IMR-90 (cell line): Measurements from ENCODE around the gene HBM. TPM values are rescaled to one million over a fixed set of nuclear protein-coding genes. Genes with fewer than 3 reads are reported as not detected.

Experiments used
- ATAC-seq: fragments of 200-7000 bp; cut with Tn5 transposase; 2 replicates; pipeline ENCODE4 v1.9.1; 2020; ENCODE audit warnings: low read depth, mild to moderate bottlenecking, moderate library complexity
- BruUV-seq: library from RNA; stranded (reverse); fragments of 400-500 nt; replicated peaks from 2 replicates; lab custom pipeline; 2021; lab: Mats Ljungman, UMichigan
- CTCF ChIA-PET: fragments of 300-600 bp; formaldehyde crosslinking; extraction: SDS; loops from one replicate; lab custom pipeline; 2021; ENCODE audit warnings: antibody characterized with exemption; lab: Yijun Ruan, JAX
- POLR2A ChIA-PET: fragments of 300-600 bp; sonication (Branson Sonifier 250); formaldehyde crosslinking; loops from one replicate; lab custom pipeline; 2022; ENCODE audit warnings: antibody characterized with exemption; ENCODE audit not compliant: unreplicated experiment; lab: Charles Lee
- DNase-seq: peaks from one replicate; pipeline ENCODE4 v3.0.0; 2013
- H2AFZ ChIP-seq: replicated peaks from 2 replicates; pipeline ENCODE3; 2013; ENCODE audit warnings: low read length, mild to moderate bottlenecking; ENCODE audit not compliant: poor library complexity
- H2AK5ac ChIP-seq: 2 replicates; pipeline ENCODE4 v1.6.1; 2013; ENCODE audit warnings: low read depth, low read length, inconsistent platforms
- H2AK9ac ChIP-seq: replicated peaks from 2 replicates; pipeline ENCODE3; 2013; ENCODE audit warnings: mild to moderate bottlenecking, low read depth, low read length, moderate library complexity; ENCODE audit not compliant: poor library complexity
- H2BK120ac ChIP-seq: 2 replicates; pipeline ENCODE4 v1.6.1; 2013; ENCODE audit warnings: low read depth, low read length, inconsistent platforms
- H2BK15ac ChIP-seq: 3 replicates; pipeline ENCODE4 v1.6.1; 2013; ENCODE audit warnings: low read depth, low read length, inconsistent platforms
- H2BK20ac ChIP-seq: 2 replicates; pipeline ENCODE4 v1.6.1; 2013; ENCODE audit warnings: low read depth, mild to moderate bottlenecking, inconsistent platforms, low read length, moderate library complexity
- H2BK5ac ChIP-seq: 2 replicates; pipeline ENCODE4 v1.6.1; 2013; ENCODE audit warnings: mild to moderate bottlenecking, low read depth, low read length, inconsistent platforms; ENCODE audit not compliant: poor library complexity, severe bottlenecking
- H3K14ac ChIP-seq: replicated peaks from 2 replicates; pipeline ENCODE4 v1.6.1; 2013; ENCODE audit warnings: low read depth, low read length, inconsistent platforms
- H3K18ac ChIP-seq: 2 replicates; pipeline ENCODE4 v1.6.1; 2013; ENCODE audit warnings: low read depth, low read length, control low read depth
- H3K23ac ChIP-seq: 2 replicates; pipeline ENCODE4 v1.6.1; 2013; ENCODE audit warnings: low read depth, low read length, inconsistent platforms
- H3K27ac ChIP-seq: 2 replicates; pipeline ENCODE4 v1.5.1; 2013; ENCODE audit warnings: mild to moderate bottlenecking, control low read depth, low read length; ENCODE audit not compliant: insufficient read depth
- H3K27me3 ChIP-seq: 2 replicates; pipeline ENCODE4 v1.6.1; 2013; ENCODE audit warnings: low read length; ENCODE audit not compliant: control insufficient read depth, insufficient read depth
- H3K36me3 ChIP-seq: 2 replicates; pipeline ENCODE4 v1.6.1; 2013; ENCODE audit warnings: low read length, mixed read lengths; ENCODE audit not compliant: control insufficient read depth, insufficient read depth
- H3K4ac ChIP-seq: 2 replicates; pipeline ENCODE4 v1.6.1; 2013; ENCODE audit warnings: low read depth, low read length, inconsistent platforms
- H3K4me1 ChIP-seq: 2 replicates; pipeline ENCODE4 v1.6.1; 2013; ENCODE audit warnings: low read length, mixed read lengths; ENCODE audit not compliant: control insufficient read depth, insufficient read depth
- H3K4me2 ChIP-seq: 2 replicates; pipeline ENCODE4 v1.6.1; 2013; ENCODE audit warnings: low read depth, mild to moderate bottlenecking, control low read depth, low read length, moderate library complexity
- H3K4me3 ChIP-seq: 2 replicates; pipeline ENCODE4 v1.5.1; 2013; ENCODE audit warnings: low read depth, mild to moderate bottlenecking, control low read depth, low read length, moderate library complexity; ENCODE audit not compliant: insufficient read depth
- H3K56ac ChIP-seq: 2 replicates; pipeline ENCODE4 v1.6.1; 2013; ENCODE audit warnings: low read length, inconsistent platforms; ENCODE audit not compliant: insufficient read depth; ENCODE audit errors: extremely low read depth
- H3K79me1 ChIP-seq, 2 experiments: 2 replicates each; pipeline ENCODE4 v1.6.1; 2013; ENCODE audit warnings: low read length in 2 of 2, inconsistent platforms in 1 of 2, low read depth in 1 of 2
- H3K9ac ChIP-seq: 2 replicates; pipeline ENCODE4 v1.6.1; 2013; ENCODE audit warnings: low read depth, low read length, control low read depth
- H3K9me1 ChIP-seq: 2 replicates; pipeline ENCODE4 v1.6.1; 2013; ENCODE audit warnings: low read length, inconsistent platforms; ENCODE audit not compliant: insufficient read depth
- H3K9me3 ChIP-seq: 2 replicates; pipeline ENCODE4 v1.6.1; 2013; ENCODE audit warnings: low read length; ENCODE audit not compliant: control insufficient read depth, insufficient read depth
- H4K20me1 ChIP-seq: 2 replicates; pipeline ENCODE4 v1.6.1; 2013; ENCODE audit warnings: low read length, inconsistent platforms; ENCODE audit not compliant: insufficient read depth
- H4K5ac ChIP-seq: 2 replicates; pipeline ENCODE4 v1.6.1; 2013; ENCODE audit warnings: mild to moderate bottlenecking, low read depth, low read length, control low read depth
- H4K8ac ChIP-seq, 2 experiments: 2 replicates each; pipeline ENCODE4 v1.6.1; 2013; ENCODE audit warnings: low read depth in 2 of 2, low read length in 2 of 2, control low read depth in 1 of 2, inconsistent platforms in 1 of 2
- H4K91ac ChIP-seq: 2 replicates; pipeline ENCODE4 v1.6.1; 2013; ENCODE audit warnings: low read depth, low read length, inconsistent platforms; ENCODE audit not compliant: insufficient read depth
- BHLHE40 ChIP-seq: fragments of 150-350 bp; IDR thresholded peaks from 2 replicates; pipeline ENCODE4 v1.6.1; 2016; ENCODE audit warnings: mild to moderate bottlenecking, low read depth, low read length
- CEBPB ChIP-seq: IDR thresholded peaks from 2 replicates; pipeline ENCODE4 v1.6.1; 2012; ENCODE audit warnings: low read depth, low read length, improper control_type of control experiment
- CTCF ChIP-seq: conservative IDR thresholded peaks from 2 replicates; pipeline ENCODE4 v1.5.1; 2012; ENCODE audit warnings: mild to moderate bottlenecking, low read depth, low read length, improper control_type of control experiment
- ELK1 ChIP-seq: fragments of 150-350 bp; IDR thresholded peaks from 2 replicates; pipeline ENCODE4 v1.6.1; 2016; ENCODE audit warnings: low read depth, mild to moderate bottlenecking, low read length, moderate library complexity, borderline replicate concordance
- MAFK ChIP-seq: IDR thresholded peaks from 2 replicates; pipeline ENCODE4 v1.6.1; 2012; ENCODE audit warnings: low read depth, low read length, improper control_type of control experiment
- MAZ ChIP-seq: IDR thresholded peaks from 2 replicates; pipeline ENCODE4 v1.6.1; 2012; ENCODE audit warnings: low read depth, mild to moderate bottlenecking, low read length, improper control_type of control experiment, moderate library complexity, borderline replicate concordance
- MXI1 ChIP-seq: IDR thresholded peaks from 2 replicates; pipeline ENCODE4 v1.6.1; 2012; ENCODE audit warnings: low read depth, mild to moderate bottlenecking, low read length, moderate library complexity, borderline replicate concordance
- POLR2A ChIP-seq: IDR thresholded peaks from 2 replicates; pipeline ENCODE4 v1.6.1; 2012; ENCODE audit warnings: mild to moderate bottlenecking, low read depth, low read length
- RAD21 ChIP-seq: IDR thresholded peaks from 2 replicates; pipeline ENCODE4 v1.6.1; 2012; ENCODE audit warnings: low read length, improper control_type of control experiment
- SMC3 ChIP-seq: fragments of 150-350 bp; IDR thresholded peaks from 2 replicates; pipeline ENCODE4 v1.6.1; 2016; ENCODE audit warnings: low read depth, mild to moderate bottlenecking, antibody characterized with exemption, low read length, moderate library complexity
- USF2 ChIP-seq: fragments of 150-350 bp; IDR thresholded peaks from 2 replicates; pipeline ENCODE4 v1.6.1; 2017; ENCODE audit warnings: mild to moderate bottlenecking, antibody characterized with exemption, low read length, low read depth
- WGBS, 2 experiments: methylation state at CpG; one replicate each; pipeline versions ENCODE4 v1.1.5 to v1.1.7; 2013; ENCODE audit warnings: missing lambda C conversion rate in 2 of 2; ENCODE audit not compliant: insufficient read length in 1 of 2; ENCODE audit errors: extremely low coverage in 2 of 2; 5-methylcytosine and 5-hydroxymethylcytosine counted together
- dilution Hi-C: fragments of 300-500 bp; cut with HindIII; formaldehyde crosslinking; loops from one replicate; pipeline ENCODE4 v1.14.3; 2018; ENCODE audit warnings: low sequenced_read_pairs; ENCODE audit not compliant: unreplicated experiment
- in situ Hi-C: fragments of 300-500 bp; cut with MboI; formaldehyde crosslinking; loops from 3 replicates; pipeline ENCODE4 v1.14.3; 2019; ENCODE audit warnings: low sequenced_read_pairs, inconsistent platforms, mixed read lengths
- intact Hi-C: fragments of 100-400 bp; cut with micrococcal nuclease; formaldehyde crosslinking; loops from 2 replicates; pipeline ENCODE4 v1.10.0; 2022
- polyA plus RNA-seq, 3 experiments: library from polyadenylated mRNA; depleted of rRNA; stranded (reverse); fragments of >200 nt; gene quantifications; 2 replicates each; pipeline ENCODE4 v1.2.3, GENCODE V29; 2012; ENCODE audit warnings: low replicate concordance in 1 of 3
- total RNA-seq: library from RNA; depleted of rRNA; stranded (reverse); fragments of >200 nt; gene quantifications from 2 replicates; pipeline ENCODE4 v1.2.3, GENCODE V29; 2012

The HBM gene
- total and polyA plus RNA-seq, 2 of the 4 experiments (the other 2 are of a cell fraction): not detected

GRCh38 chr16:166375-167121, 770 bp downstream of the HBM start (continued):
- TF ChIP-seq SMC3: no peak

- Histone ChIP-seq H3K4ac (no peak overlapping the region), H3K4me1 (no peaks in the 10 kb centered on the region; the same call in 1 of the 2 replicates), H2AFZ (no peak overlapping the region), H3K56ac (no peak overlapping the region), H3K14ac (no peak overlapping the region), H3K9me1 (0 out of 2 replicates have a peak, but pooled peaks cover 4% of the 10 kb centered on the region), H2BK5ac (no peak overlapping the region), H3K23ac (no peak overlapping the region), H3K79me1 (no peaks in the 10 kb centered on the region), H3K4me3 (no peak overlapping the region), H4K5ac (no peak overlapping the region), H2BK20ac (no peak overlapping the region), H2BK15ac (no peak overlapping the region), H3K27ac (no peak overlapping the region), H3K18ac (no peak overlapping the region), H3K4me2 (no peak overlapping the region), H4K8ac (no peak overlapping the region), H2AK5ac (no peak overlapping the region), H3K9me3 (no peaks in the 10 kb centered on the region; the same call in none of the 2 replicates), H2AK9ac (no peak overlapping the region), H4K91ac (no peak overlapping the region), H3K27me3 (peaks cover 59% of the 10 kb centered on the region), H2BK120ac (no peak overlapping the region), H4K20me1 (peaks cover 5% of the 10 kb centered on the region), H3K36me3 (no peaks in the 10 kb centered on the region), H3K9ac (no peak overlapping the region)
- WGBS, 2 experiments: 7% methylated on average over 3 of the region's 11 CpGs; no CpG with 5 or more reads in 1 of the 2 experiments
- no TSS peak for BruUV-seq
- CTCF ChIA-PET: interaction anchor here (2.3 kb wide), 1 partner anchor 60 kb away, joined by 8 read pairs; no protein-coding TSS in a partner anchor
- dilution Hi-C loops (no loop called here), intact Hi-C loops (no loop called here), in situ Hi-C loops (no loop called here)
- ATAC-seq: no peak
- POLR2A ChIA-PET: no interaction called here
- no peak for DNase-seq
- TF ChIP-seq CTCF (no peak), MAZ (no peak), POLR2A (no peak), ELK1 (no peak), SMC3 (no peak), MXI1 (no peak), RAD21 (no peak), BHLHE40 (no peak), CEBPB (no peak), USF2 (no peak), MAFK (no peak)
Observed at GRCh38 chr16:167122-167690, 1.4 kb downstream of the HBM start.
